H1 (cell line): ENCODE data around the gene TAF12. TPM values are rescaled to one million over a fixed set of nuclear protein-coding genes. Genes with fewer than 3 reads are reported as not detected.

ENCODE experiments used
- ASH2L ChIP-seq: fragments of 200-600, 300-600 bp; sonication (generic); IDR thresholded peaks from one replicate; pipeline ENCODE4 v1.7.1; 2017; ENCODE audit warnings: low read length
- CBX5 ChIP-seq: fragments of 300-800, 300-1000 bp; sonication (generic); IDR thresholded peaks from 2 replicates; pipeline ENCODE4 v1.7.1; 2016; ENCODE audit warnings: antibody characterized with exemption, low read length, low read depth
- EZH2 ChIP-seq: fragments of 200-600 bp; sonication (generic); IDR thresholded peaks from 2 replicates; pipeline ENCODE4 v1.7.1; 2012; ENCODE audit warnings: low read depth, mild to moderate bottlenecking, moderate library complexity, low read length, inconsistent platforms; ENCODE audit not compliant: severe bottlenecking
- GTF2F1 ChIP-seq: IDR thresholded peaks from 2 replicates; pipeline ENCODE4 v1.6.1; 2012; ENCODE audit warnings: low read depth, low read length, improper control_type of control experiment, borderline replicate concordance
- NRF1 ChIP-seq: IDR thresholded peaks from 2 replicates; pipeline ENCODE4 v1.6.1; 2011; ENCODE audit warnings: mild to moderate bottlenecking, low read depth, low read length, improper control_type of control experiment
- SIN3A ChIP-seq, 2 experiments: IDR thresholded peaks in 1 of 2; conservative IDR thresholded peaks in 1 of 2; 2 replicates each; pipeline ENCODE4 v1.6.1; 2011 to 2012; ENCODE audit warnings: low read length in 2 of 2, improper control_type of control experiment in 1 of 2, low read depth in 1 of 2, mild to moderate bottlenecking in 1 of 2
- SP1 ChIP-seq: IDR thresholded peaks from 2 replicates; pipeline ENCODE4 v1.6.1; 2011; ENCODE audit warnings: low read depth, low read length
- SP2 ChIP-seq: IDR thresholded peaks from 2 replicates; pipeline ENCODE4 v1.6.1; 2012; ENCODE audit warnings: mild to moderate bottlenecking, low read length, inconsistent platforms
- SP4 ChIP-seq: IDR thresholded peaks from 2 replicates; pipeline ENCODE4 v1.6.1; 2012; ENCODE audit warnings: low read length, inconsistent platforms
- TAF7 ChIP-seq: optimal IDR thresholded peaks from 2 replicates; pipeline ENCODE3; 2011; ENCODE audit warnings: low read depth, mild to moderate bottlenecking, inconsistent platforms, low read length, moderate library complexity, borderline replicate concordance
- TBP ChIP-seq: IDR thresholded peaks from 2 replicates; pipeline ENCODE4 v1.6.1; 2011; ENCODE audit warnings: low read depth, low read length, improper control_type of control experiment
- polyA plus RNA-seq, 7 experiments: library from polyadenylated mRNA; depleted of rRNA in 3 of 7; stranded (reverse) in 5 of 7; unstranded in 2 of 7; fragments of >200 nt in 5 of 7; fragments of 200-250 nt in 2 of 7; gene quantifications; 1 replicate in 5 of 7; 2 replicates in 1 of 7; 4 replicates in 1 of 7; pipeline versions ENCODE4 v1.2.1 to v1.2.3, GENCODE V29; 2011 to 2013; ENCODE audit warnings: missing spikeins in 2 of 7, mixed read lengths in 2 of 7
- total RNA-seq: library from RNA; stranded (reverse); fragmentation: NEBNext Ultra II Directional; extraction: Animal tissue kit (Norgen Biotek cat#: 25700); gene quantifications from 2 replicates; pipeline ENCODE4 v1.2.1, GENCODE V29; 2021
- TF ChIP-seq, protein P1 (sequence below): IDR thresholded peaks from 2 replicates; pipeline ENCODE4 v1.6.1; 2012; ENCODE audit warnings: inconsistent platforms

The TAF12 gene
- total and polyA plus RNA-seq, 2 of the 8 experiments (the other 6 are each of a cell fraction or from before 2014, with no cell fraction given): 25.1 to 27.2 TPM

GRCh38 chr1:28668191-28668955, 25.5 kb upstream of the TAF12 start, which contains the start of gene GMEB1 (continued):
- no peak for TF ChIP-seq GTF2F1
- peak; percentile 53 for TF ChIP-seq NRF1
- no peak; the same call in 1 of the 2 replicates for TF ChIP-seq SP2
- TF ChIP-seq EZH2: no peak
- TF ChIP-seq CBX5: no peak
- TF ChIP-seq TBP: peak; percentile 26; the same call in 1 of the 2 replicates
- TF ChIP-seq, protein P1, sequence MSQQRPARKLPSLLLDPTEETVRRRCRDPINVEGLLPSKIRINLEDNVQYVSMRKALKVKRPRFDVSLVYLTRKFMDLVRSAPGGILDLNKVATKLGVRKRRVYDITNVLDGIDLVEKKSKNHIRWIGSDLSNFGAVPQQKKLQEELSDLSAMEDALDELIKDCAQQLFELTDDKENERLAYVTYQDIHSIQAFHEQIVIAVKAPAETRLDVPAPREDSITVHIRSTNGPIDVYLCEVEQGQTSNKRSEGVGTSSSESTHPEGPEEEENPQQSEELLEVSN: no peak
- no peak for TF ChIP-seq SP1
- TF ChIP-seq TAF7: no peak
- TF ChIP-seq SP4: no peak
- no peak for TF ChIP-seq SIN3A (conservative IDR thresholded peaks at IDR 0.05 in 1 of 2, IDR thresholded peaks at IDR 0.05 in 1 of 2; ENCODE audit: low read depth in 1 of 2, low read length in 2 of 2)
- peak; percentile 56 for TF ChIP-seq ASH2L
